Neural progenitor cell (in vitro differentiated cells): ENCODE measurements around the gene ZNF827. TPM values are rescaled to one million over a fixed set of nuclear protein-coding genes. Genes with fewer than 3 reads are reported as not detected.

Experiments used
- DNase-seq: peaks from one replicate; pipeline ENCODE4 v3.0.0-alpha.2; 2016; ENCODE audit warnings: low spot score
- H2AFZ ChIP-seq: fragments of 200-600 bp; sonication (generic); replicated peaks from 2 replicates; pipeline ENCODE4 v1.6.1; 2016; ENCODE audit warnings: antibody characterized with exemption
- H3F3A ChIP-seq: fragments of 200-600 bp; sonication (generic); 2 replicates; pipeline ENCODE4 v1.6.1; 2016; ENCODE audit warnings: antibody characterized with exemption, low read depth
- H3K27ac ChIP-seq: fragments of 200-600 bp; sonication (generic); 2 replicates; pipeline ENCODE4 v1.5.1; 2016; ENCODE audit warnings: mild to moderate bottlenecking
- H3K27me3 ChIP-seq: fragments of 200-600 bp; sonication (generic); 2 replicates; pipeline ENCODE4 v1.6.1; 2016; ENCODE audit warnings: mild to moderate bottlenecking, moderate library complexity
- H3K36me3 ChIP-seq: fragments of 200-600 bp; sonication (generic); 2 replicates; pipeline ENCODE4 v1.5.1; 2016
- H3K4me1 ChIP-seq: fragments of 200-600 bp; sonication (generic); 2 replicates; pipeline ENCODE4 v1.6.1; 2016; ENCODE audit warnings: mixed run types
- H3K4me2 ChIP-seq: fragments of 200-600 bp; sonication (generic); 2 replicates; pipeline ENCODE4 v1.6.1; 2016
- H3K4me3 ChIP-seq: fragments of 200-600 bp; sonication (generic); 2 replicates; pipeline ENCODE4 v1.5.1; 2016
- H3K79me2 ChIP-seq: fragments of 200-600 bp; sonication (generic); 2 replicates; pipeline ENCODE4 v1.6.1; 2016; ENCODE audit warnings: low read depth
- H3K9ac ChIP-seq: fragments of 200-600 bp; sonication (generic); 2 replicates; pipeline ENCODE4 v1.6.1; 2016
- H3K9me3 ChIP-seq: fragments of 200-600 bp; sonication (generic); 2 replicates; pipeline ENCODE4 v1.5.1; 2016; ENCODE audit warnings: low read depth
- H4K20me1 ChIP-seq: fragments of 200-600 bp; sonication (generic); 2 replicates; pipeline ENCODE4 v1.6.1; 2016; ENCODE audit warnings: low read depth
- H3K27ac Mint-ChIP-seq: 3 replicates; pipeline ENCODE4 v1.8.0; 2021; ENCODE audit warnings: mixed read lengths
- H3K27me3 Mint-ChIP-seq: 2 replicates; pipeline ENCODE4 v1.8.0; 2022; ENCODE audit warnings: low read depth, mild to moderate bottlenecking, inconsistent platforms, moderate library complexity, mixed read lengths; ENCODE audit not compliant: insufficient read depth
- H3K36me3 Mint-ChIP-seq: 3 replicates; pipeline ENCODE4 v1.8.0; 2021; ENCODE audit warnings: mixed read lengths
- H3K4me1 Mint-ChIP-seq: 3 replicates; pipeline ENCODE4 v1.8.0; 2021; ENCODE audit warnings: mixed read lengths
- H3K4me3 Mint-ChIP-seq: 3 replicates; pipeline ENCODE4 v1.8.0; 2021; ENCODE audit warnings: mild to moderate bottlenecking, moderate library complexity, mixed read lengths
- H3K9me3 Mint-ChIP-seq: 3 replicates; pipeline ENCODE4 v1.8.0; 2020; ENCODE audit warnings: mixed read lengths
- CTCF ChIP-seq: fragments of 200-600 bp; sonication (generic); IDR thresholded peaks from 2 replicates; pipeline ENCODE4 v1.5.1; 2017; ENCODE audit warnings: antibody characterized with exemption, mild to moderate bottlenecking
- EZH2 ChIP-seq: fragments of 200-600 bp; sonication (generic); IDR thresholded peaks from 2 replicates; pipeline ENCODE4 v1.6.1; 2017; ENCODE audit warnings: antibody characterized with exemption, mild to moderate bottlenecking, moderate library complexity
- EZH2phosphoT487 ChIP-seq: fragments of 200-600 bp; sonication (generic); IDR thresholded peaks from 2 replicates; pipeline ENCODE4 v1.6.1; 2017; ENCODE audit warnings: antibody characterized with exemption
- total RNA-seq: library from RNA; depleted of rRNA; stranded (reverse); fragments of >200 nt; gene quantifications from 2 replicates; pipeline ENCODE4 v1.2.3, GENCODE V29; 2015; ENCODE audit warnings: low replicate concordance

Gene ZNF827
- total RNA-seq, 1 donor from 2014 or later = 7.7 TPM

- H2AFZ ChIP-seq = no peak overlapping the region
- H3K4me3 ChIP-seq = no peak overlapping the region
- DNase-seq = no peak
- H3K36me3 Mint-ChIP-seq = peaks cover 47% of the 10 kb centered on the region
- H3K79me2 ChIP-seq = peaks cover 87% of the 10 kb centered on the region
- H3K9ac ChIP-seq = no peak overlapping the region
- no peaks in the 10 kb centered on the region for H3K27me3 Mint-ChIP-seq
- peaks cover 16% of the 10 kb centered on the region for H3K4me1 Mint-ChIP-seq
- no peak overlapping the region for H3K4me2 ChIP-seq
- H3F3A ChIP-seq = no peaks in the 10 kb centered on the region
- H4K20me1 ChIP-seq = peaks cover 38% of the 10 kb centered on the region
- H3K27ac Mint-ChIP-seq = no peak overlapping the region
- no peaks in the 10 kb centered on the region for H3K4me1 ChIP-seq
- H3K9me3 ChIP-seq = no peaks in the 10 kb centered on the region
- H3K27me3 ChIP-seq = no peaks in the 10 kb centered on the region
- H3K27ac ChIP-seq = no peak overlapping the region
- TF ChIP-seq CTCF (no peak), EZH2 (no peak), EZH2phosphoT487 (no peak)
- H3K36me3 ChIP-seq = no peaks in the 10 kb centered on the region
- no peak overlapping the region for H3K4me3 Mint-ChIP-seq
- peaks cover 34% of the 10 kb centered on the region for H3K9me3 Mint-ChIP-seq
Measured at GRCh38 chr4:145927030-145927429, 11.6 kb downstream of the ZNF827 start.

- no peaks in the 10 kb centered on the region for H3K9me3 ChIP-seq
- TF ChIP-seq EZH2phosphoT487 (no peak), CTCF (no peak), EZH2 (no peak)
- H3F3A ChIP-seq = no peaks in the 10 kb centered on the region
- H3K4me2 ChIP-seq = no peak overlapping the region
- Mint-ChIP-seq H3K4me3 (no peak overlapping the region), H3K4me1 (peaks cover 7% of the 10 kb centered on the region), H3K27me3 (no peaks in the 10 kb centered on the region), H3K9me3 (peaks cover 44% of the 10 kb centered on the region), H3K36me3 (peaks cover 66% of the 10 kb centered on the region), H3K27ac (no peak overlapping the region)
- no peak overlapping the region for H3K27ac ChIP-seq
- no peak overlapping the region for H2AFZ ChIP-seq
- H3K9ac ChIP-seq = no peak overlapping the region
- peaks cover 76% of the 10 kb centered on the region for H3K79me2 ChIP-seq
- DNase-seq = no peak
- no peaks in the 10 kb centered on the region for H3K36me3 ChIP-seq
- H3K4me1 ChIP-seq = peaks cover 4% of the 10 kb centered on the region
- no peaks in the 10 kb centered on the region for H3K27me3 ChIP-seq
- no peak overlapping the region for H3K4me3 ChIP-seq
- H4K20me1 ChIP-seq = peaks cover 26% of the 10 kb centered on the region
Measured at GRCh38 chr4:145921231-145921630, 17.4 kb downstream of the ZNF827 start.

- Histone ChIP-seq H3K4me3 (no peak overlapping the region), H2AFZ (no peak overlapping the region), H3K4me1 (peaks cover 4% of the 10 kb centered on the region), H3K79me2 (peaks cover 71% of the 10 kb centered on the region), H3F3A (no peaks in the 10 kb centered on the region), H3K36me3 (no peaks in the 10 kb centered on the region), H3K27me3 (no peaks in the 10 kb centered on the region), H3K27ac (no peak overlapping the region), H3K9me3 (no peaks in the 10 kb centered on the region), H3K9ac (no peak overlapping the region), H3K4me2 (no peak overlapping the region), H4K20me1 (peaks cover 26% of the 10 kb centered on the region)
- DNase-seq = no peak
- no peak overlapping the region for H3K4me3 Mint-ChIP-seq
- peaks cover 43% of the 10 kb centered on the region for H3K9me3 Mint-ChIP-seq
- H3K27ac Mint-ChIP-seq = no peak overlapping the region
- TF ChIP-seq EZH2phosphoT487 (no peak), CTCF (no peak), EZH2 (no peak)
- no peaks in the 10 kb centered on the region for H3K27me3 Mint-ChIP-seq
- H3K4me1 Mint-ChIP-seq = peaks cover 7% of the 10 kb centered on the region
- peaks cover 67% of the 10 kb centered on the region for H3K36me3 Mint-ChIP-seq
Measured at GRCh38 chr4:145920205-145920604, 18.4 kb downstream of the ZNF827 start.
